GOT3 (cell line): ENCODE data around the gene ZNF580.
A peak's percentile ranks its signal among the peaks of the same experiment; 100 is the strongest.

Source experiments
- DNase-seq: peaks from one replicate; lab custom pipeline; 2025; ENCODE audit warnings: mixed read lengths; lab: John Stamatoyannopoulos, UW

The ZNF580 gene, protein sequence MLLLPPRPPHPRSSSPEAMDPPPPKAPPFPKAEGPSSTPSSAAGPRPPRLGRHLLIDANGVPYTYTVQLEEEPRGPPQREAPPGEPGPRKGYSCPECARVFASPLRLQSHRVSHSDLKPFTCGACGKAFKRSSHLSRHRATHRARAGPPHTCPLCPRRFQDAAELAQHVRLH

GRCh38 chr19:55640577-55641425 lies at the start of gene ZNF580:
Gene ZNF580 (plus strand): TSS chr19:55641002. CDS start chr19:55642509, 1,507 bp downstream.
- DNase-seq: no peak

GRCh38 chr19:55591555-55591954 lies 49.2 kb upstream of the ZNF580 start:
- no peak for DNase-seq

DNA sequence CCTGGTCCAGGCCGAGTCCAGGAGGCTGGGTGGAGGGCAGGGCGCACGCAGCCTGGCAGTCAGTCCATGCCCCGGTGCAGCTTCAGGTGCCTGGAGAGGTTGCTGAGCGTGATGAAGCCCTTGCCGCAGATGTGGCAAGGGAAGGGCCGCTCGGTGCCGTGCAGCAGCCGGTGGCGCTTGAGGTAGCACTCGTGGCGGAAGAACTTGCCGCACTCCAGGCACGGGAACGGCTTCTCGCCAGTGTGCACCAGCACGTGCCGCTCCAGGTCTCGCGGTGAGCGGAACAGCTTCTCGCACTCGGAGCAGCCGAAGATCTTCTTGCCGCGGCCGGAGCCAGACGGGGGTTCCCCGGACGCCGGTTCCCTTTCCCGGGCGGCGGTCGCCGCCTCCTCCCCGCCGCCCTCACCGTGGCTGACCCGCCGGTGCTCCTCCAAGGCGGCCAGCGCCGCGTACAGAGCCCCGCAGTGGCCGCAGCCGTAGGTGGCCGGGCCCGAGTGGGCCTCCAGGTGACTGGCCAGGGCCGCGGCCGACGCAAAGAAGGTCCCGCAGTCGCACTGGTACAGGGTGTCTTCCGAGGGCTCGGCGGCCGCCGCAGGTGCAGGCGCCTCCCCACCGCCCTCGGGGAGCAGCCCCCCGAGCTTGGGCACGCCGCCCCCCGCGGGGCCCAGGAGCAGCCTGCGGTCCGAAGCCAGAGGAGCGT lies 48.3 kb upstream of the ZNF580 start:
- DNase-seq: no peak

GRCh38 chr19:55593096-55593772 lies 47.6 kb upstream of the ZNF580 start:
- DNase-seq: no peak

- no peak for DNase-seq
Measured at GRCh38 chr19:55594996-55595545, 45.7 kb upstream of the ZNF580 start.

DNA sequence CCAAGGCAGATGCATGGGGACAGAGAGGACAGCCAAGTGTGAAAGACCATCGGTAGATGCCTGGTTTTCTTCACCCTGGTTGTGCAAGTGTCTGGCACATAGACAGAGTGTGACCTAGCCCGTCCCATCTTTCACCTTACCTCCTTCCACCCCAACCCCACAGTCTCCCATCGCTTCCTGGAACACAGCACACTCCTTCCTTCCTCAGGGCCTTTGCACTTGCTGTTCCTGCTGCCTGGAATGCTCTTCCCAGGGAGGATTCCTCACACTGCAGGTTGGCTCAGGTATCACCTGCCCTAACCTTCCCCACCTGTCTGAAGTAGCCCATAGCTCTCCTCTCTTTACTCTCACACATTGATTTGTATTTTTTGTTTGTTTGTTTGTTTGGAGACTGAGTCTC lies 44.5 kb upstream of the ZNF580 start:
- DNase-seq: no peak

DNA sequence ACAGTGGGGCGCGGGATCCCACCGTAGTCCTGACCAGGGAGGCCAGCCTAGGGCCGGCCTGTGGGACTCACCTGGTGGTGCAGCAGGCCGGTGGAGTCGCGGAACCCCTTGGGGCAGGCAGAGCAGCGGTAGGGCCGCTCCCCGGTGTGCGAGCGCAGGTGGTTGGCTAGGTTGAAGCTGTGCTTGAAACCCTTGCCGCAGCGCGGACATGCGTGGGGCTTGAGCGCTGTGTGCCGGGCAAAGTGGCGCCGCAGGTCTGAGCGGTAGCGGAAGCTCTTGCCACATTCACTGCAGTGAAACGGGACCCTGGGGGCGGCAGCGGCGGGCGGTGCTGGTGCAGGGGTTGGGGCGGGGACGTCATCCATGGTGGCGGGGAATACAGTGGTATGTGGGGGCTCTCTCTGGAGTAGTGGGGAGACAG lies 43.3 kb upstream of the ZNF580 start:
- no peak for DNase-seq

DNA sequence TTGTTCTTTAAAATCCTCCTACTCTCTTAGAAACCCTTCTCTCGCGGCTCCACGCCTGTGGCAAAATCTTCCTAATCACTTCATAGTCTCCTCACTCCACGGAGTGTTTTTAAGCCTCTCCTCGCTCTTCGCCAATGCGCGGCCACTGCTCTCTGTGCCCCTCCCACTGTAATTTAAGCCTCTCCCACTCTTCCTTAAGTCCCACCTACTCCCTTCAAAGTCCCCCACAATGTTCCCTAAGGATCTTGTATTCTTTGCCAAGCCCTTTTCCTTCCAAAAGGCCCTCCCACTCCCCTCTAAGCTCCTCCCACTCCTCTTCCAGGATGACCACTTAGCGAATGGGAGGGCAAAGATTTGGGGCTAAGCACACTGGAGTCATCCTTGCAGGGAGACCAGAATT lies 42.8 kb upstream of the ZNF580 start:
- no peak for DNase-seq

DNA sequence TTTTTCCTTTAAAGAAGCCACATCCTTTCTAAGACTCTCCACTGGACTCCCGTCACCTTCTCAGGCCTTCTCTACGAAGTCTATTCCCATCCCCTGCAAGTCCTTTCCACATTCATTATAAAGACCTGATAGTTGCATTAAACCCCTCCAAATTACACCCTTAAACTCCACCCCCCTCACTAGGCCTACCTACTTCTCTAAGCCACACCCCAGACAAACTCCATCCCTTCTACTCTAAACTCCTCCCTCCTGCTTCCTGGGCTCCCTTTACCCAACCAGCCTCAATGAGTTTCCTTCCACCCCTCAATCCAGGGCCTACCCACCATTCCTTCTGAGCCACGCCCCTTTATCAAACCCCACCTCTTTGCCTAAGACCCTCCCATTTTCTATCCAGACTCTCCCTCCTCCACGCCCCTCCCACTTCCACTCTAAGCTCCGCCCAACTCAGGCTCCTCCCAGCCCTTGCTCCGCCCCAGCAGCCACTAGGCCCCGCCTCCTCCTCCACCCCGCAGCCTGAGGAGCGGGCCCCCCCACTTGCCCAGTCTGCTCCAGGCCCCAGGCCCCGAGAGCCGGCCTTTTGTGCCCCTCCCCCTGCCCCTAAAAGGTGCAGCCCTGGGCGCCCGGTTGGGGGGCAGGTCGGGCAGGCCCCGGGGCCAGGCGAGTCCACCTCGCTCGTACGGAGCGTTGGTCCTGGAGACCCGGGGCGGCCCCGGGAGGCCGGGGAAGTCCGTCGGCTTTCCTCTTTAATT lies 41.9 kb upstream of the ZNF580 start:
- DNase-seq: peak; percentile 83

- peak; percentile 89 for DNase-seq
Measured at GRCh38 chr19:55599468-55599841, 41.3 kb upstream of the ZNF580 start, which contains the start of gene FIZ1. Gene FIZ1 (minus strand): TSS chr19:55599517. CDS start chr19:55597865, 1,652 bp downstream.

GRCh38 chr19:55599842-55600661 lies 40.8 kb upstream of the ZNF580 start, which contains the start of gene ZNF524:
Gene ZNF524 (plus strand): TSS chr19:55600288. CDS start chr19:55602113, 1,825 bp downstream.
- DNase-seq: peak; percentile 89

DNA sequence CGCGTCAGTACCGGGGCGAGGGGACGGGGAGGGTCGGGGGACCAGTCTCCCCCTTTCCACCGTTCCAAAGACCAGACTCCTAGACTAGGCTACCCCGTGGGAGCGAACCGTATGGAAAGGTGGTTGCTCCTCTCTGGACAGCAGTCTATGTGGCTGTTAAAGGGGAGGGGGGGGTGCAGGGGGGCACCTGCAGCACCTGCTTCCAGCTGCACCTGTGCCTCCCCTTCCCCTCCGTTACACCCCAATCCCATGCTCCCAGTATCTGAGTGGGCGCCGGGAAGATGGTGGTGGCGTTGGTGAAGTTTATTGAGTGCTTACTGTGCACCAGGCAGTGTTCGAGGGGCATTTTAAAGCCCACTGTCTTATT lies 40.2 kb upstream of the ZNF580 start:
- no peak for DNase-seq

DNA sequence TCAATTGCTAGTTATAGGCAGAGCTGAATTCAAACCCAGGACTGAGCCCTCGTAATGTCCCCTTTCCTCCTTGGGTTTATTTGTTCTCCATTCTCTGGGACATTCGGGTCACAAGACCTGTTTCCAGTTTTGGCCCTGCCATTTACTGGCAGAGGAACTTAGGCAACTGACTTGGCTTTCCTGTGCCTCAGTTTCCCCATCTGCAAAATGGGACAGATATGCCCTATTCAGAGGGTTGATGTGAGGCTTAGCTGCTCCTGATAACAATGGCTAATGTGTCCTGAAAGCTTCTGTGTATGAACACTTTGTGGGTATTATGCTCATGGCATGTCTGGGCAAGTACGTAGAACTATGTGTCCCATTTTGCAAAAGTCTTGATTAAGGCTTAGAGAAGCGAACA lies 39.7 kb upstream of the ZNF580 start:
- DNase-seq: no peak

DNA sequence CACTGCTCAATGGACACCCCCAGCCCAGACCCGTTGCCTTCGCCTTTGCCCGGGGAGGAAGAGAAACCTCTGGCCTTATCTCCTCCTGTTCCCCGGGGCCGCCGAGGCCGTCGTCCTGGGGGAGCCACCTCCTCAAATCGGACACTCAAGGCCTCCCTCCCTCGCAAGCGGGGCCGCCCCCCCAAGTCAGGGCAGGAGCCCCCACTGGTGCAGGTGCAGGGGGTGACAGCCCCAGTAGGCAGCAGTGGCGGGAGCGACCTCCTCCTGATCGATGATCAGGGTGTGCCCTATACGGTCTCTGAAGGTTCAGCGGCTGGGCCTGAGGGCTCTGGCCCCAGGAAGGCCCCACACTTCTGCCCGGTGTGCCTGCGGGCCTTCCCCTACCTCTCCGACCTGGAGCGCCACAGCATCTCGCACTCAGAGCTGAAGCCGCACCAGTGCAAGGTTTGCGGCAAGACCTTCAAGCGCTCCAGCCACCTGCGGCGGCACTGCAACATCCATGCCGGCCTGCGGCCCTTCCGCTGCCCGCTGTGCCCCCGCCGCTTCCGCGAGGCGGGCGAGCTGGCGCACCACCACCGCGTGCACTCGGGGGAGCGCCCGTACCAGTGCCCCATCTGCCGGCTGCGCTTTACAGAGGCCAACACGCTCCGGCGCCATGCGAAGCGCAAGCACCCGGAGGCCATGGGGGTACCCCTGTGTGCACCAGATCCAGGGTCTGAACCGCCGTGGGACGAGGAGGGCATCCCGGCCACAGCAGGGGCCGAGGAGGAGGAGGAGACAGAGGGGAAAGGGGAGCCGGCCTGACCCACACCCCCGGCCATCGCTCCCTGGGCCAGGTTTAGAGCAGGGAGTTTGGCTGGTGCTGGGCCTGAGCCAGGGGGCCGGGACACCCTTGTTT lies 38.4 kb upstream of the ZNF580 start:
- DNase-seq: no peak

DNA sequence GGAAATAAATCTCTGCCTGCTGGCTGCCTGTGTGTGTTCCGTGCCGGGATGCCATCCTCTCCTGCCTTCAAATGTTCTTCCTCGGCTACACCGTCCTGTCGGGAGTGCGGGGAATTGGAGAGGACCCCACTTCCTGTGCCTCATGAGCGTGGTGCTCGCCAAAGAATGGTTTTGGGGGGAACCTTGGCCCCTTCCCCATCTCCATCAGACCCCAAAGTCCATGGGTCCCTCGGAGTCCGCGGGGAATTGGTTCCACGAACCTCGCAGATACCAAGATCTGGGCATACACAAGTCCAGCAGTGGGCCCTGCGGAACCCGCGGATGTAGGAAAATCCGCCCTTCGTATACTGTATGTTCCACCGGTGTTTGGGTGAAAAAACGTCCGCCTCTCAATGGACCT lies 37.7 kb upstream of the ZNF580 start:
- DNase-seq: no peak

DNA sequence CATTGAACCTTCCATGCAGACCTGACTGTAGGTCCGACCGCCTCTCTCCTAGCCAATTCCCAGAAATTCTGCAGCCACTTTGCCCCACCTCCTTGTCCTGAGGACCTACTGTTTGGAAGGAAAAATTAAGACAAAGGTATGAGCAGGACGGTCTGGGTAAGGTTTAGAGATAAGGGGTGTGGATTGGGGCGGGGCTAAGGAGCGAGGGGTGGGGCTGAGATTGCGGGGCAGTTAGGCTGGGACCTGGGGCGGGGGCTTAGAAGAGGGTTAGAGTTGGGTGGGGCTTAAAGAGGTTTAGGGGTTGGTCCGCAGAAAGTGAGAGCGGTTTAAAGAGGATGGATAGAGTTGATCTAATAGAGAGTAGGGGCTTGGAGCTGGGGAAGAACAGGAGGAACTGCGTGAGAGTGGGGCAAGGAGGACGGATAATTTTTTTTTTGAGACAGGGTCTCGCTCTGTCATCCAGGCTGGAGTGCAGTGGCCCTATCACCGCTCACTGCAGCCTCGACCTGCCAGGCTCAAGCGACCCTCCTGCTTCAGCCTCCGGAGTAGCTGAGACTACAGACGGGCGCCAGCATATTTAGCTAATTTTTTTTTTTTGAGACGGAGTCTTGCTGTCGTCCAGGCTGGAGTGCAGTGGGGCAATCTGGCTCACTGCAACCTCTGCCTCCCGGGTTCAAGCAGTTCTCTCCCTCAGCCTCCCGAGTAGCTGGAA lies 37.1 kb upstream of the ZNF580 start:
- no peak for DNase-seq

GRCh38 chr19:55605207-55605636 lies 35.6 kb upstream of the ZNF580 start:
- DNase-seq: peak; percentile 91

DNA sequence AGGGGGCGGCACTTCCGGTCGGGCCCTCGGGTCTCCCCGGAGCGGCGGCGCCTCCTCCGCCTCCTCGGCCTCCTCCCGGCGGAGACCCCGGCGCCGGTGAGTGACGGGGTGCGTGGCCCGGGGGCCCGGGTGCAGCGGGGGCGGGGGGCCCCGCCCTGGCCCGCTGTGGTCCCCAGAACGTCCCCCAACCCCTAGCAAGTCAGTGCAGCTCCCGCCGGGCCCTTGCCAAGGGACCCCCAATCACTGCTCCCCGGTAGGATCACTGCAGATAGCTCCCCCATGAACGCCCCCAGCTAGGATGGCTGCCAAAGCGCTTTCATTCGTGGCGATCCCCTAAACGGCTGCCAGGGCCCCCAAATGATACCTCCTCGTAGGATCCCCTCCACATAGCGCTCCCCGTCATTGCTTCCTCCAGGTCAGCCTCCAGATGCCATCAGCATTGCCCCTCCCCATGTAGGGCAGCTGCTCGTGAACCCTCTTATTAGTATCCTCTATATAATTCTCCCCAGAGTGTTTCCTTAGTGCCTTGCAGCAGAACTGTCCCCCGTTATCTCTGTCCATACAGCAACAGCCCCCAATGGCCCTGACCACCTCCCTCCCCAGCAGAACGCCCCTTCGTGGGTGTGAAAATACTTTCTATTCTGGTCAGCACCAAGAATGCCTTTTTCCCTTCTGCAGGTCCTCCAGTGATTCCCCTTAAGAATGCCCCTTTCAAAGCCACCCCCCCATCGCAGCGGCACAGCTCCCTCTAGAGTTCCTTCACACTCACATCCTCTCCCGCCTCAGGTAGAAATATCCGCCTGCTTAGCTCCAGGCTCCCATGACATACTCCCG lies 34.9 kb upstream of the ZNF580 start, which contains the start of gene ZNF865:
TSS of gene ZNF865 (plus strand) at position 11 of the 834 bp plus-strand sequence. CDS start 7,972 bp downstream, outside the sequence.
- peak; percentile 18 for DNase-seq
